Tibial artery (tissue), 4 donors: ENCODE results near the gene TMEM253.

Experiments used
- DNase-seq, 2 donors: peaks; one replicate each; pipeline ENCODE4 v3.0.0-alpha.2; 2019
- H3K27ac ChIP-seq, 2 donors: fragments of 200-600 bp; sonication (generic) in 1 of 2; 1 replicate in 1 of 2; 2 replicates in 1 of 2; pipeline ENCODE4 v1.5.1; 2018 to 2019; ENCODE audit warnings: mild to moderate bottlenecking in 1 of 2
- H3K27me3 ChIP-seq, 2 donors: fragments of 200-600 bp; sonication (generic) in 1 of 2; one replicate each; pipeline versions ENCODE4 v1.5.1 to v1.6.0; 2016 to 2019
- H3K36me3 ChIP-seq, 3 donors: fragments of 200-600 bp; sonication (generic) in 2 of 3; one replicate each; pipeline ENCODE4 v1.5.1; 2016 to 2019; ENCODE audit warnings: mild to moderate bottlenecking in 2 of 3
- H3K4me1 ChIP-seq, 4 donors: fragments of 200-600 bp; sonication (generic) in 2 of 4; 1 replicate in 3 of 4; 2 replicates in 1 of 4; pipeline ENCODE4 v1.5.1; 2016 to 2019
- H3K4me3 ChIP-seq, 2 donors: fragments of 200-600 bp; sonication (generic) in 1 of 2; 1 replicate in 1 of 2; 2 replicates in 1 of 2; pipeline ENCODE4 v1.5.1; 2018 to 2019; ENCODE audit warnings: mild to moderate bottlenecking in 2 of 2
- H3K9me3 ChIP-seq, 3 donors: fragments of 200-600 bp; sonication (generic) in 1 of 3; one replicate each; pipeline ENCODE4 v1.5.1; 2016 to 2019
- CTCF ChIP-seq, 2 experiments: fragments of 200-600 bp in 1 of 2; fragments of 450-650 bp in 1 of 2; IDR thresholded peaks; one replicate each; pipeline ENCODE4 v1.5.1; 2017 to 2019; ENCODE audit warnings: antibody characterized with exemption in 2 of 2, mild to moderate bottlenecking in 1 of 2, moderate library complexity in 1 of 2
- intact Hi-C: fragments of 100-400 bp; cut with DNase I; formaldehyde crosslinking; loops from one replicate; pipeline ENCODE4 v1.15.0; 2023; ENCODE audit warnings: low total_unique reads

TMEM253 gene

GRCh38 chr14:21100931-21101330 is at the start of gene TMEM253:
Gene TMEM253, plus strand, starts transcription at chr14:21101066. Its CDS starts 278 bp downstream, at chr14:21101344.
- intact Hi-C loops = loop anchor here (5.0 kb wide), 2 partner anchors 79 to 419 kb away; partner anchors contain the start of gene RNASE4
- DNase-seq = no peak
- TF ChIP-seq CTCF (IDR thresholded peaks at IDR 0.05) = no peak

GRCh38 chr14:21053184-21054122 is 47.4 kb upstream of the TMEM253 start:
- Histone ChIP-seq H3K27ac (no peak overlapping the region), H3K36me3 (no peaks in the 10 kb centered on the region), H3K9me3 (no peaks in the 10 kb centered on the region), H3K4me1 (no peaks in the 10 kb centered on the region), H3K4me3 (no peak overlapping the region), H3K27me3 (no peaks in the 10 kb centered on the region)
- DNase-seq = no peak
- intact Hi-C loops = no loop called here
- TF ChIP-seq CTCF (IDR thresholded peaks at IDR 0.05) = no peak

More at GRCh38 chr14:21100931-21101330, at the start of gene TMEM253:
- Histone ChIP-seq H3K4me3 (no peak within 1 kb of the TSS), H3K27me3 (no peaks in the 10 kb centered on the region), H3K27ac (peak within 1 kb of the TSS; percentile 92 to 96), H3K9me3 (no peaks in the 10 kb centered on the region), H3K4me1 (peaks cover 0 to 48% (median 43%) of the 10 kb centered on the region in 4 donors), H3K36me3 (no peaks in the 10 kb centered on the region)

GRCh38 chr14:21054123-21054767 is 46.6 kb upstream of the TMEM253 start:
- Histone ChIP-seq H3K27me3 (no peaks in the 10 kb centered on the region), H3K4me3 (no peak overlapping the region), H3K4me1 (no peaks in the 10 kb centered on the region), H3K9me3 (no peaks in the 10 kb centered on the region), H3K36me3 (no peaks in the 10 kb centered on the region), H3K27ac (no peak overlapping the region)
- TF ChIP-seq CTCF (IDR thresholded peaks at IDR 0.05) = no peak
- intact Hi-C loops = no loop called here
- DNase-seq = no peak

GRCh38 chr14:21054768-21055145 is 46.1 kb upstream of the TMEM253 start:
- Histone ChIP-seq H3K9me3 (no peaks in the 10 kb centered on the region), H3K27ac (no peak overlapping the region), H3K4me1 (no peaks in the 10 kb centered on the region), H3K36me3 (no peaks in the 10 kb centered on the region), H3K4me3 (no peak overlapping the region), H3K27me3 (no peaks in the 10 kb centered on the region)
- intact Hi-C loops = no loop called here
- no peak for DNase-seq
- no peak for TF ChIP-seq CTCF (IDR thresholded peaks at IDR 0.05)

- no peaks in the 10 kb centered on the region for H3K36me3 ChIP-seq
- H3K4me3 ChIP-seq = no peak overlapping the region
- H3K4me1 ChIP-seq = no peaks in the 10 kb centered on the region
- no peak for DNase-seq
- no peak for TF ChIP-seq CTCF (IDR thresholded peaks at IDR 0.05)
- no peak overlapping the region for H3K27ac ChIP-seq
- H3K27me3 ChIP-seq = no peaks in the 10 kb centered on the region
- H3K9me3 ChIP-seq = no peaks in the 10 kb centered on the region
- intact Hi-C loops = no loop called here
Observed at GRCh38 chr14:21055432-21056117, 45.3 kb upstream of the TMEM253 start.
